ENCODE measurements around the gene CSNK1D. TPM values are rescaled to one million over a fixed set of nuclear protein-coding genes. Genes with fewer than 3 reads are reported as not detected.
"Not testable (repeated sequence)": the region's sequence is repeated elsewhere in the genome, so short reads cannot be mapped to it uniquely, and the experiment has no call there.

Gene CSNK1D
- polyA plus RNA-seq, 1 donor, result 125 TPM

- not testable (repeated sequence) for DNase-seq
Measured at GRCh38 chr17:82193050-82193449, 80.5 kb downstream of the CSNK1D start.

Other genes starting within 250 kb of the CSNK1D start
- gene RAC3, start 242.0 kb downstream of the CSNK1D start, polyA plus RNA-seq (ENCODE audit: insufficient read length), result 10.1 TPM
- 69.8 TPM for gene DCXR, start 236.0 kb downstream of the CSNK1D start, polyA plus RNA-seq (ENCODE audit: insufficient read length)
- gene RFNG, start 221.9 kb downstream of the CSNK1D start, polyA plus RNA-seq (ENCODE audit: insufficient read length), result 37.3 TPM
- gene GPS1, start 221.8 kb downstream of the CSNK1D start, polyA plus RNA-seq (ENCODE audit: insufficient read length), result 102 TPM
- gene DUS1L, start 207.9 kb downstream of the CSNK1D start, polyA plus RNA-seq (ENCODE audit: insufficient read length), result 74.1 TPM
- gene FASN, start 175.5 kb downstream of the CSNK1D start, polyA plus RNA-seq (ENCODE audit: insufficient read length), result 34.3 TPM
- 73.9 TPM for gene CCDC57, start 60.9 kb downstream of the CSNK1D start, polyA plus RNA-seq (ENCODE audit: insufficient read length)
- 5.6 TPM for gene SLC16A3, start 44.7 kb downstream of the CSNK1D start, polyA plus RNA-seq (ENCODE audit: insufficient read length)
- gene CD7, start 43.9 kb upstream of the CSNK1D start, polyA plus RNA-seq (ENCODE audit: insufficient read length), result 0.18 TPM
- gene SECTM1, start 60.1 kb upstream of the CSNK1D start, polyA plus RNA-seq (ENCODE audit: insufficient read length), result 1.3 TPM
- gene TEX19, start 85.5 kb upstream of the CSNK1D start, polyA plus RNA-seq (ENCODE audit: insufficient read length), result not detected
- 0.40 TPM for gene UTS2R, start 98.1 kb upstream of the CSNK1D start, polyA plus RNA-seq (ENCODE audit: insufficient read length)
- 29.3 TPM for gene HEXD, start 144.6 kb upstream of the CSNK1D start, polyA plus RNA-seq (ENCODE audit: insufficient read length)
- gene OGFOD3, start 144.9 kb upstream of the CSNK1D start, polyA plus RNA-seq (ENCODE audit: insufficient read length), result 23.2 TPM
- gene CYBC1, start 177.1 kb upstream of the CSNK1D start, polyA plus RNA-seq (ENCODE audit: insufficient read length), result 43.3 TPM
- gene NARF, start 185.0 kb upstream of the CSNK1D start, polyA plus RNA-seq (ENCODE audit: insufficient read length), result 98.1 TPM
- 38.3 TPM for gene FOXK2, start 246.0 kb upstream of the CSNK1D start, polyA plus RNA-seq (ENCODE audit: insufficient read length)